ENCODE measurements around the gene BTBD9.

BTBD9 gene

GRCh38 chr6:38150021-38150420, 489.7 kb downstream of the BTBD9 start:
- H3K4me1 Mint-ChIP-seq, result peaks cover 7% of the 10 kb centered on the region
- no peak for ATAC-seq
- no peaks in the 10 kb centered on the region for H3K9me3 Mint-ChIP-seq
- no peak for DNase-seq
- no peaks in the 10 kb centered on the region for H3K27me3 Mint-ChIP-seq
- H3K4me3 Mint-ChIP-seq, result no peak overlapping the region
- no peak overlapping the region for H3K27ac Mint-ChIP-seq

GRCh38 chr6:38149531-38149930, 490.2 kb downstream of the BTBD9 start:
- Mint-ChIP-seq H3K9me3 (no peaks in the 10 kb centered on the region), H3K27ac (no peak overlapping the region), H3K4me3 (no peak overlapping the region), H3K27me3 (no peaks in the 10 kb centered on the region), H3K4me1 (peaks cover 7% of the 10 kb centered on the region)
- no peak for DNase-seq
- no peak for ATAC-seq

- Mint-ChIP-seq H3K9me3 (no peaks in the 10 kb centered on the region), H3K4me1 (peaks cover 7% of the 10 kb centered on the region), H3K27ac (no peak overlapping the region), H3K27me3 (no peaks in the 10 kb centered on the region), H3K4me3 (no peak overlapping the region)
- ATAC-seq (no peak), DNase-seq (no peak)
These were observed 491.1 kb downstream of the BTBD9 start for GRCh38 chr6:38148606-38149005.

- no peak for DNase-seq
- no peaks in the 10 kb centered on the region for H3K9me3 Mint-ChIP-seq
- H3K4me1 Mint-ChIP-seq, result peaks cover 7% of the 10 kb centered on the region
- H3K27me3 Mint-ChIP-seq, result no peaks in the 10 kb centered on the region
- ATAC-seq, result no peak
- H3K4me3 Mint-ChIP-seq, result no peak overlapping the region
- H3K27ac Mint-ChIP-seq, result no peak overlapping the region
These were observed 493.0 kb downstream of the BTBD9 start for GRCh38 chr6:38146734-38147027.

- H3K27me3 Mint-ChIP-seq, result no peaks in the 10 kb centered on the region
- ATAC-seq, result no peak
- H3K27ac Mint-ChIP-seq, result no peak overlapping the region
- H3K4me3 Mint-ChIP-seq, result no peak overlapping the region
- H3K4me1 Mint-ChIP-seq, result peaks cover 7% of the 10 kb centered on the region
- DNase-seq, result no peak
- no peaks in the 10 kb centered on the region for H3K9me3 Mint-ChIP-seq
These were observed 493.6 kb downstream of the BTBD9 start for GRCh38 chr6:38146021-38146733.

GRCh38 chr6:38144365-38144945, 495.3 kb downstream of the BTBD9 start:
- ATAC-seq (no peak), DNase-seq (no peak)
- Mint-ChIP-seq H3K9me3 (no peaks in the 10 kb centered on the region), H3K27me3 (no peaks in the 10 kb centered on the region), H3K4me3 (no peak overlapping the region), H3K27ac (no peak overlapping the region), H3K4me1 (peaks cover 7% of the 10 kb centered on the region)

- Mint-ChIP-seq H3K27me3 (no peaks in the 10 kb centered on the region), H3K27ac (peak overlapping the region in 1 of 2 donors; percentile 19), H3K9me3 (no peaks in the 10 kb centered on the region), H3K4me1 (peaks cover 11% of the 10 kb centered on the region), H3K4me3 (no peak overlapping the region)
- ATAC-seq, result no peak
- no peak for DNase-seq
These were observed 496.3 kb downstream of the BTBD9 start for GRCh38 chr6:38143191-38144150.

GRCh38 chr6:38142178-38142902, 497.4 kb downstream of the BTBD9 start:
- H3K27ac Mint-ChIP-seq, result no peak overlapping the region
- H3K4me3 Mint-ChIP-seq, result no peak overlapping the region
- no peaks in the 10 kb centered on the region for H3K27me3 Mint-ChIP-seq
- H3K4me1 Mint-ChIP-seq, result peaks cover 13% of the 10 kb centered on the region
- H3K9me3 Mint-ChIP-seq, result no peaks in the 10 kb centered on the region
- no peak for DNase-seq
- no peak for ATAC-seq

GRCh38 chr6:38141716-38142115, 498.0 kb downstream of the BTBD9 start:
- Mint-ChIP-seq H3K4me1 (peaks cover 13% of the 10 kb centered on the region), H3K4me3 (no peak overlapping the region), H3K9me3 (no peaks in the 10 kb centered on the region), H3K27ac (no peak overlapping the region), H3K27me3 (no peaks in the 10 kb centered on the region)
- ATAC-seq (no peak), DNase-seq (no peak)

- no peak for DNase-seq
- no peak overlapping the region for H3K27ac Mint-ChIP-seq
- peaks cover 11% of the 10 kb centered on the region for H3K4me1 Mint-ChIP-seq
- ATAC-seq, result no peak
- no peaks in the 10 kb centered on the region for H3K9me3 Mint-ChIP-seq
- no peaks in the 10 kb centered on the region for H3K27me3 Mint-ChIP-seq
- H3K4me3 Mint-ChIP-seq, result no peak overlapping the region
These were observed 498.6 kb downstream of the BTBD9 start for GRCh38 chr6:38141085-38141484.

- Mint-ChIP-seq H3K27me3 (no peaks in the 10 kb centered on the region), H3K4me3 (no peak overlapping the region), H3K27ac (no peak overlapping the region), H3K9me3 (no peaks in the 10 kb centered on the region), H3K4me1 (peaks cover 12% of the 10 kb centered on the region)
- DNase-seq, result no peak
- no peak for ATAC-seq
These were observed 501.4 kb downstream of the BTBD9 start for GRCh38 chr6:38138374-38138773.

- Mint-ChIP-seq H3K27me3 (no peaks in the 10 kb centered on the region), H3K4me1 (peaks cover 18% of the 10 kb centered on the region), H3K27ac (peak overlapping the region in 1 of 2 donors; percentile 84), H3K4me3 (no peak overlapping the region), H3K9me3 (no peaks in the 10 kb centered on the region)
- ATAC-seq, result no peak
- DNase-seq, result no peak
These were observed 502.0 kb downstream of the BTBD9 start for GRCh38 chr6:38137608-38138265.

- peak overlapping the region in 1 of 2 donors; percentile 21 for H3K27ac Mint-ChIP-seq
- peak; percentile 26 for ATAC-seq
- peaks cover 28% of the 10 kb centered on the region for H3K4me1 Mint-ChIP-seq
- no peaks in the 10 kb centered on the region for H3K9me3 Mint-ChIP-seq
- H3K4me3 Mint-ChIP-seq, result no peak overlapping the region
- no peak for DNase-seq
- H3K27me3 Mint-ChIP-seq, result no peaks in the 10 kb centered on the region
These were observed 503.2 kb downstream of the BTBD9 start for GRCh38 chr6:38136547-38136946.

- DNase-seq, result no peak
- no peaks in the 10 kb centered on the region for H3K27me3 Mint-ChIP-seq
- no peak for ATAC-seq
- peak overlapping the region in 1 of 2 donors; percentile 55 for H3K27ac Mint-ChIP-seq
- peaks cover 0 to 3% of the 10 kb centered on the region in 2 donors for H3K9me3 Mint-ChIP-seq
- H3K4me3 Mint-ChIP-seq, result no peak overlapping the region
- peaks cover 45% of the 10 kb centered on the region for H3K4me1 Mint-ChIP-seq
These were observed 505.0 kb downstream of the BTBD9 start for GRCh38 chr6:38134704-38135088.
